ENCODE results near the gene ARID1B.

DNA sequence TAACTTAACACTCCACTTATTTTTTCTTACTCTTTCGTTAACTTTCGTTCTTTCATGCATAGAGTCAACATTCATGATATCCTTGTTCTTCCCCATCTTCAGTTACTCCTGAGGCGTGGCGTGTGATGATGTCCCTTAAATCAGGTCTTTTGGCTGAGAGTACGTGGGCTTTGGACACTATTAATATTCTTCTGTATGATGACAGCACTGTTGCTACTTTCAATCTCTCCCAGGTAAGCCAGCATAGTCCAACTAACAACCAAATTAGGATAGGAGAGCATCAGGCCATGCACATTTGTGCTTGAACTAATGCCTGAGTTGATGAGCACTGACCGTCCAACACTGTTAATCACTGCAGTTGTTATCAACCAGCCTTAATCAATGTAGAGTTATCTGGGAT is 426.6 kb downstream of the ARID1B start:
- TF ChIP-seq, protein P1, sequence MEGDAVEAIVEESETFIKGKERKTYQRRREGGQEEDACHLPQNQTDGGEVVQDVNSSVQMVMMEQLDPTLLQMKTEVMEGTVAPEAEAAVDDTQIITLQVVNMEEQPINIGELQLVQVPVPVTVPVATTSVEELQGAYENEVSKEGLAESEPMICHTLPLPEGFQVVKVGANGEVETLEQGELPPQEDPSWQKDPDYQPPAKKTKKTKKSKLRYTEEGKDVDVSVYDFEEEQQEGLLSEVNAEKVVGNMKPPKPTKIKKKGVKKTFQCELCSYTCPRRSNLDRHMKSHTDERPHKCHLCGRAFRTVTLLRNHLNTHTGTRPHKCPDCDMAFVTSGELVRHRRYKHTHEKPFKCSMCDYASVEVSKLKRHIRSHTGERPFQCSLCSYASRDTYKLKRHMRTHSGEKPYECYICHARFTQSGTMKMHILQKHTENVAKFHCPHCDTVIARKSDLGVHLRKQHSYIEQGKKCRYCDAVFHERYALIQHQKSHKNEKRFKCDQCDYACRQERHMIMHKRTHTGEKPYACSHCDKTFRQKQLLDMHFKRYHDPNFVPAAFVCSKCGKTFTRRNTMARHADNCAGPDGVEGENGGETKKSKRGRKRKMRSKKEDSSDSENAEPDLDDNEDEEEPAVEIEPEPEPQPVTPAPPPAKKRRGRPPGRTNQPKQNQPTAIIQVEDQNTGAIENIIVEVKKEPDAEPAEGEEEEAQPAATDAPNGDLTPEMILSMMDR (conservative IDR thresholded peaks at IDR 0.05): no peak
- TF ChIP-seq ZFX (IDR thresholded peaks at IDR 0.05): no peak
